Heart right ventricle (tissue), 16 donors: Measurements from ENCODE around the gene NFYC. TPM values are rescaled to one million over a fixed set of nuclear protein-coding genes. Genes with fewer than 3 reads are reported as not detected.

Source experiments
- ATAC-seq, 8 donors: fragments of 200-7000 bp; cut with Tn5 transposase; one replicate each; pipeline ENCODE4 v1.9.1; 2020; ENCODE audit warnings: mild to moderate bottlenecking in 8 of 8, moderate library complexity in 8 of 8, moderate number of reproducible peaks in 1 of 8
- DNase-seq, 2 donors: peaks; one replicate each; pipeline ENCODE4 v3.0.0-alpha.2; 2020
- H3K27ac ChIP-seq, 10 donors: fragments of 200-600 bp; sonication (generic) in 2 of 10; one replicate each; pipeline versions ENCODE4 v1.5.0 to v1.8.0; 2020 to 2022; ENCODE audit warnings: mild to moderate bottlenecking in 3 of 10
- H3K27me3 ChIP-seq, 7 donors: fragments of 200-600 bp; one replicate each; pipeline ENCODE4 v1.8.0; 2021 to 2022; ENCODE audit warnings: mild to moderate bottlenecking in 2 of 7
- H3K36me3 ChIP-seq, 9 donors: fragments of 200-600 bp; sonication (generic) in 1 of 9; one replicate each; pipeline versions ENCODE4 v1.5.0 to v1.8.0; 2020 to 2022; ENCODE audit warnings: mild to moderate bottlenecking in 2 of 9
- H3K4me1 ChIP-seq, 9 donors: fragments of 200-600 bp; sonication (generic) in 1 of 9; one replicate each; pipeline versions ENCODE4 v1.5.0 to v1.8.0; 2020 to 2022; ENCODE audit warnings: mild to moderate bottlenecking in 4 of 9
- H3K4me3 ChIP-seq, 10 donors: fragments of 200-600 bp; sonication (generic) in 2 of 10; one replicate each; pipeline versions ENCODE4 v1.5.0 to v1.8.0; 2020 to 2022; ENCODE audit warnings: mild to moderate bottlenecking in 7 of 10, moderate library complexity in 2 of 10
- H3K9me3 ChIP-seq, 11 donors: fragments of 200-600 bp in 10 of 11; sonication (generic) in 2 of 11; one replicate each; pipeline versions ENCODE4 v1.5.0 to v1.8.0; 2013 to 2022; ENCODE audit warnings: mild to moderate bottlenecking in 2 of 11, control low read depth in 1 of 11, moderate library complexity in 1 of 11
- WGBS, 2 donors: extraction: QIAGEN DNeasy Blood & Tissue Kit; methylation state at CpG; one replicate each; pipeline ENCODE4 v1.1.7; 2013; ENCODE audit warnings: inconsistent platforms in 1 of 2; 5-methylcytosine and 5-hydroxymethylcytosine counted together
- intact Hi-C, 10 donors: fragments of 100-400 bp; cut with DNase I; formaldehyde crosslinking; loops; one replicate each; pipeline versions ENCODE4 v1.11.1 to v1.14.2; 2022
- polyA plus RNA-seq, 2 donors: library from polyadenylated mRNA; stranded (reverse); fragments of 200-250 nt; gene quantifications; one replicate each; pipeline ENCODE4 v1.2.3, GENCODE V29; 2013
- total RNA-seq, 10 donors: library from RNA; stranded (reverse); fragmentation: NEBNext Ultra II Directional in 3 of 10; extraction: Animal tissue kit (Norgen Biotek cat#: 25700) in 3 of 10; gene quantifications; one replicate each; pipeline versions ENCODE4 v1.2.1 to v1.2.4, GENCODE V29; 2021 to 2023
- TF ChIP-seq, protein P1 (sequence below), 9 donors: fragments of 200-600 bp; sonication (generic) in 2 of 9; IDR thresholded peaks; one replicate each; pipeline versions ENCODE4 v1.5.0 to v1.8.0; 2021 to 2022; ENCODE audit warnings: antibody characterized with exemption in 9 of 9, mild to moderate bottlenecking in 5 of 9, moderate library complexity in 1 of 9
- donor health status: Arrhythmogenic right ventricular cardiomyopathy.
- donor health status: ischemic (EF 13 %, LVEDD 7.1; RV severe dilation, severe dysfunction).
- donor health status: healthy with polysubstance abuse.
- donor health status: DM: no; HTN: yes; CAD: no.
- donor health status: DM: no; HTN: no; CAD: no.
- donor health status: ischemic (EF 25% LVEDD 6.9; RV normal size, moderate dysfunction).
- donor health status: ischemic (EF 25% LVEDD 5.7; RV mildly dilated, moderate dysfunction).
- donor health status: healthy.
- donor health status: DM: yes; HTN: yes; CAD: no.
- donor health status: Ischemic cardiomyopathy.
- donor health status: ischemic (EF 35%, LVEDD 5.7; RV mildly dilated, moderate dysfunction).
- donor health status: nonischemic (EF 11% LVEDD 7.7; RV severe dilation, severe dysfunction).
- donor health status: DM: yes; HTN: yes; CAD: no.
- donor health status: PGD.
- donor health status: ischemic (EF 29% LVEDD 5.4; RV normal size, mild dysfunction).
- donor health status: nonischemic (EF 23%, LVEDD 6.1; RV moderate dilation, normal function).

The NFYC gene
- total and polyA plus RNA-seq, 12 donors: 49.9 to 84.7 (median 71.7) TPM

- Histone ChIP-seq H3K9me3 (no peaks in the 10 kb centered on the region), H3K4me3 (no peak overlapping the region), H3K27ac (peak overlapping the region in 7 of 10 donors; percentile 10 to 77 (median 26)), H3K27me3 (no peaks in the 10 kb centered on the region), H3K36me3 (no peaks in the 10 kb centered on the region), H3K4me1 (peaks cover 12 to 36% (median 29%) of the 10 kb centered on the region in 9 donors)
- peak in 2 of 8 donors; percentile 13 to 28 for ATAC-seq
- intact Hi-C loops: no loop called here
- TF ChIP-seq, protein P1, sequence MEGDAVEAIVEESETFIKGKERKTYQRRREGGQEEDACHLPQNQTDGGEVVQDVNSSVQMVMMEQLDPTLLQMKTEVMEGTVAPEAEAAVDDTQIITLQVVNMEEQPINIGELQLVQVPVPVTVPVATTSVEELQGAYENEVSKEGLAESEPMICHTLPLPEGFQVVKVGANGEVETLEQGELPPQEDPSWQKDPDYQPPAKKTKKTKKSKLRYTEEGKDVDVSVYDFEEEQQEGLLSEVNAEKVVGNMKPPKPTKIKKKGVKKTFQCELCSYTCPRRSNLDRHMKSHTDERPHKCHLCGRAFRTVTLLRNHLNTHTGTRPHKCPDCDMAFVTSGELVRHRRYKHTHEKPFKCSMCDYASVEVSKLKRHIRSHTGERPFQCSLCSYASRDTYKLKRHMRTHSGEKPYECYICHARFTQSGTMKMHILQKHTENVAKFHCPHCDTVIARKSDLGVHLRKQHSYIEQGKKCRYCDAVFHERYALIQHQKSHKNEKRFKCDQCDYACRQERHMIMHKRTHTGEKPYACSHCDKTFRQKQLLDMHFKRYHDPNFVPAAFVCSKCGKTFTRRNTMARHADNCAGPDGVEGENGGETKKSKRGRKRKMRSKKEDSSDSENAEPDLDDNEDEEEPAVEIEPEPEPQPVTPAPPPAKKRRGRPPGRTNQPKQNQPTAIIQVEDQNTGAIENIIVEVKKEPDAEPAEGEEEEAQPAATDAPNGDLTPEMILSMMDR (IDR thresholded peaks at IDR 0.05): no peak
- WGBS, 2 donors: 47 to 64% methylated on average over 3 of the region's 3 CpGs
- no peak for DNase-seq
These were observed 116.9 kb downstream of the NFYC start for GRCh38 chr1:40808444-40808843.

- 53 to 61% methylated on average over 6 of the region's 6 CpGs for WGBS, 2 donors
- intact Hi-C loops: no loop called here
- Histone ChIP-seq H3K9me3 (no peaks in the 10 kb centered on the region), H3K4me3 (no peak overlapping the region), H3K27me3 (no peaks in the 10 kb centered on the region), H3K27ac (peak overlapping the region in 3 of 10 donors; percentile 10 to 77 (median 10)), H3K36me3 (no peaks in the 10 kb centered on the region), H3K4me1 (peaks cover 12 to 36% (median 29%) of the 10 kb centered on the region in 9 donors)
- ATAC-seq (peak in 5 of 8 donors; percentile 7 to 29 (median 23)), DNase-seq (no peak)
- TF ChIP-seq, protein P1 (IDR thresholded peaks at IDR 0.05): no peak
These were observed 117.4 kb downstream of the NFYC start for GRCh38 chr1:40808909-40809308.

DNA sequence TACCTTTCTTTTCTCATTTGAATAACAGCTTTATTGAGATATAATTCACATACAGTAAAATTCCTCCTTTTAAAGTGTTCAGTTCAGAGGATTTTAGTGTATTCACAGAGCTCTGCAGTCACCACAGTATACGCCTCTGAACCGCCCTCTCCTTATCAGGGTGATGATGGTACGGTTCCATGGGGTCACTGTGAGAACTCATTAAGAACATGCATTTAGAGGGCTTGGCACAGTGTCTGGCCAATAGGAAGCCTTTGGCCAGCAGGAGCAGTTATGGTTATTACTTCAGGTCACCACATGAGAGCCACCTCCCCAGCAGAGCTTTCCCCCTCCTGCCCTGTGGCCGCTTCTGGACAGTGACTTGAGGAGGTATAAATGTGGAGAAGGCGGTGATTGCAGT, 119.4 kb downstream of the NFYC start:
- ATAC-seq: no peak
- TF ChIP-seq, protein P1 (IDR thresholded peaks at IDR 0.05): no peak
- intact Hi-C loops: no loop called here

DNA sequence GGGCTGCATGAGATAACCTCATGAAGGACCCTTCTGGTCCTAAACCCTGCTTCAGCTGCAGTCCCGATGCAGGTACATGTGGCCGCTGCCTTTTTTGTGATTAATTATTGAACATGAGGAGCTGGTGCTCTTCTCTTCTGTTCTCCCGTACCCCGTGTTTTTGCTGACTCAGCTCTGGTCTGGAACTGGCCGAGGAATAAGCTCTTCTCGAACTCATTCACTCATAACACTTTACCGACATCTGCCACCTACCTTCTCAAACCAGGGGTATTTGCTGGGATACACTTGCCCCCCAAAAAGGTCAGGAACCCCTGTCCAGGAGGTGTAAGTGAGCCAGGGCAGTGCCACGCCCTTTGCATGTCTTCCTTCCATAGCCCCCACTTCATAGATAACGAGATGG, 123.9 kb downstream of the NFYC start:
- peaks cover 0 to 23% (median 8%) of the 10 kb centered on the region in 7 donors for H3K27me3 ChIP-seq
- H3K4me3 ChIP-seq: no peak overlapping the region
- H3K36me3 ChIP-seq: no peaks in the 10 kb centered on the region
- H3K4me1 ChIP-seq: peaks cover 5 to 11% (median 7%) of the 10 kb centered on the region in 9 donors
- no peak overlapping the region for H3K27ac ChIP-seq
- 77 to 86% methylated on average over 9 of the region's 9 CpGs for WGBS, 2 donors
- ATAC-seq: no peak
- intact Hi-C loops: no loop called here
- no peak for DNase-seq
- TF ChIP-seq, protein P1 (IDR thresholded peaks at IDR 0.05): no peak
- no peaks in the 10 kb centered on the region for H3K9me3 ChIP-seq

More for the DNA sequence above, 119.4 kb downstream of the NFYC start:
- no peaks in the 10 kb centered on the region for H3K36me3 ChIP-seq
- no peaks in the 10 kb centered on the region for H3K9me3 ChIP-seq
- H3K27ac ChIP-seq: no peak overlapping the region
- H3K4me1 ChIP-seq: peaks cover 12 to 36% (median 29%) of the 10 kb centered on the region in 9 donors
- no peak for DNase-seq
- H3K4me3 ChIP-seq: no peak overlapping the region
- WGBS, 2 donors: 92 to 94% methylated on average over 5 of the region's 5 CpGs
- H3K27me3 ChIP-seq: no peaks in the 10 kb centered on the region
